Femur (tissue), 1 donor: ENCODE measurements around the gene RAET1E.
"Not testable (repeated sequence)": the region's sequence is repeated elsewhere in the genome, so short reads cannot be mapped to it uniquely, and the experiment has no call there.

Experiments used
- DNase-seq: peaks from one replicate; pipeline ENCODE4 v3.0.0-alpha.2; 2017

The RAET1E gene

DNA sequence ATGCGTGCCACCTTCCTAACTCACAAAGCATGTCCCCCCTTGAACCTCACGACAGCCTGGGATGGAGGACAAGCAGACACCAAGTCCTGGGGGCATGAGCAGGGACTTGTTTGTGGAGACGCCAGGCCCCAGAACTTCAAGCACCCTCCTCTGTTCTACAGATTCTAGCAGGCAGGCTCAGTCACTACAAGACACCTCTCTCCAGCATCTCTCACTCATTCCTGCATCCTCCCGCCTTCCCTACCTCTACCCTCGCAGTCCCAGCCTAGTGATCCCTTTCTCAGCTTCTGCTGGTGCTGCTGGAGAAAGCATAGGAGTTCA, 37.4 kb downstream of the RAET1E start:
- DNase-seq: no peak

DNA sequence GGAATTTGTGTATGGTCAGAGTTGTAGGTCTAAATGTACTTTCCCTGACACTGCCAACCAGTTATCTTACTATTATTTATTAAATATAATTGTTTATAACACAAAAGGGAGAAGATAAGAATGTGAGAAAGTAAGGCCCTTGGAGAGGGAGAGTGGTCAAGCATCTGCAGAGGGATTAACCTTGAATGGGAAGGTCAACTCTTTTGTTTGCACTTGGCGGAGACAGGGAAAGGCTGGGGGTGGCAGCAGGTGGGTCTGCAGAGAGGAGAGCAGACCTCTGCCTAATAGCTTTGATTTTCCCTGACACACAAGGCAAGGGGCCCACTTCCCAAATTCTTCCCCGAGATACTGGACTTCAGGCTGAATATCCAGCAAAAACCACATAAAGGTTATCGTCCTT, 38.0 kb downstream of the RAET1E start:
- no peak for DNase-seq

DNA sequence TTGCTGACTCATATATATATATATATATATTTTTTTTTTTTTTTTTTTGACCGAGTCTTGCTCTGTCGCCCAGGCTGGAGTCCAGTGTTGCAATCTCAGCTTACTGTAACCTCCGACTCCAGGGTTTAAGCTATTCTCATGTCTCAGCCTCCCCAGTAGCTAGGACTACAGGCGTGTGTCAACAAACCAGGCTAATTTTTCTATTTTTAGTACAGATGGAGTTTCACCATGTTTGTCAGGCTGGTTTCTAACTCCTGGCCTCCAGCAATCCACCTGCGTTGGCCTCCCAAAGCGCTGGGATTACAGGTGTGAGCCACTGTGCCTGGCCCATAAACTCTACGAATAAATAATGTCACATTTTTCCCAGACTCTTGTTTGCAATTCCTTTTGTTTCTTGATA, 38.5 kb downstream of the RAET1E start:
- DNase-seq: no peak

DNA sequence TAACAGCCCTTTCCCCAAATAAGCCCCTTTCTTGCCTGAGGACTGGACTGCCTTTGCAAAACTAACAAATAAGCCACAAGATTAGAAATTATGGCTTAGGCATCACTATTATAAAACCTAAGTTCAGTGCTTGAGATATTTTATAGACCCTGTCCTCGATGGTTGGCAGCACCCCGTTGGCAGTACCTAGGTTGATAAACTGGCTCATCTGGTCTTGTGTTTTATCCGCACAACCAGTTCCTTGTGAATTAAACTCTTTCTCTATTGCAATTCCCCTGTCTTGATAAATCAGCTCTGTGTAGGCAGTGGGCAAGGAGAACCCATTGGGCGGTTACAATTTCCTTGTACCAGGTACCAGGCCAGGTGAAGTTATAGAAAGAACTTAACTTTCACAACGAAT, 40.4 kb downstream of the RAET1E start:
- DNase-seq: no peak

DNA sequence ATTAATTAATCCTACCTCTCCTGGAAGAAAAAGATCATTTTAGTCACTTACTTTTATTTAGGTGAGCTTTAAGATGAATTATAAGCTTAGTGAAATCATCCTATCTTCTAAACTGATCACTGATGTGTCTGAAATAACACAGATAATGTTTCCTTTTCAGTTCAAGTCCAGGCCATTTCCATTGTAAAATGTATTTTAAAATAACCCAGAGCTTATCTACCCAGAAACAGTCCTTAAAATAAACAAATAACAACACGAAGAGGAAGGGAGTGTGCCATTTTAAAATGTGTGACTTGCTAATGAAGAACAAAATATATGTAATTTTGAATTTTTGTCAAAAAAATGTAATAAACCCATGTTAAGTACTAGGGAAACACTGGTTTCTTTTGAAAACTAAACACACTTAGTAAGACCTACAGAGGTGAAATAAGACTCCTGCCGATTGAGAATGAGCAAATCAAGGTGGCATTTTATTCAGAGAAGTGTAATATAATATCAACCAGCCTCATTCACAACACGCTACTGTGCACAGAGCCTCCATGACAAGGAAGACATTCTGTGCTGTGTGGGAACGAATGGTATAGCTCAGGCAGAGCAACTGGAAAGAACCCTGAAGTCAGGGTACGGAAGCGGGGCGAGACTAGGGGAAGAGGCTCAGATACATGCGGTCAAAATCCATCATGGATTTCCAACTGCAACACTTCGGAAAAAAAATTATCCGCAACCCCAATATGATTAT, 41.5 kb downstream of the RAET1E start:
- no peak for DNase-seq

DNA sequence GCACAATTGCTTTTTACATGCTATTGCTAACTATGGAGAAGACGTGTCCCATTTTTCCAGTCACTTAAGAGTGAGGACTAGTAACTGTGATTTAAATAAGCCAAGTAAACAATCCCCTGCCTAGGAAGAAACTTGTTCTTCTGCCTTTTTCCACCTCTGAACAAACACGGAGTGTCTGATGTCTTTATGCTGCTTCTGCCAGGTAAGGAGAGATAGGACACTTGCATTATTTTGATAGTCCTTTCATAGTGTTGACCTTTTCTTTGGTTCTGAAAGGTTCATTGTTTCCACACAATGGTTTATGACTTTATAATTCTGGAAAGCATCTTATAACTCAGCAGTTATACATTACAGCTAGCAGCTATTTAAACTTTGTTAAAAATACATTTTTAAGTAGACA, 42.2 kb downstream of the RAET1E start:
- no peak for DNase-seq

DNA sequence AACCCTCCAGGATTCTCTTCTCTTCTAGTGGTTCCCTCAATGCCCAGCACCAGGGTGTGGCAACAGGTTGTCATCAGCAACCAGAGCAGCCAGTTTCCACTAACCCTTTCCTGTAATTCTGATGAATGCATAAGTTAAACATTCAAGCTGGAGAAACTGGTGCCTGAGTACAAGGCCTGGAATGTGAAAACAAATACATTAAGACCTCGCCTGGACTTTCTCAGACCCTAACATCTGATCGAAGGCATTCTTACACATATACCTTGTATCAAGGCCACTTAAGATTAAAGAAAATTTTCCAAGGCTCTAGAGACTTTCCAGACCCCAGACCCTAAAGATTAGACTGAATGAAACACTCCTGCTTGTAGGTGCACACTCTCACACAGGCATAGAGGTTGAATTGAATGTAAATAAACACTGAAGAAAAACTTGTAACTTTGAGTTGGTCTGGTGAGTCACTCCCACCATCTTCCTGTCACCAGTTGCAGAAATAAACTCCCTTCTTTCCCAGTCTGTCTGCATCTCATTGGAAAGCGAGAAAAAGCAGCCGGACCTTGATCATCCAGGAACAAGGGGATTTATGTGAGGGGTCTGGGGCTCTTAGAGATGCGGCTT, 42.8 kb downstream of the RAET1E start:
- no peak for DNase-seq

DNA sequence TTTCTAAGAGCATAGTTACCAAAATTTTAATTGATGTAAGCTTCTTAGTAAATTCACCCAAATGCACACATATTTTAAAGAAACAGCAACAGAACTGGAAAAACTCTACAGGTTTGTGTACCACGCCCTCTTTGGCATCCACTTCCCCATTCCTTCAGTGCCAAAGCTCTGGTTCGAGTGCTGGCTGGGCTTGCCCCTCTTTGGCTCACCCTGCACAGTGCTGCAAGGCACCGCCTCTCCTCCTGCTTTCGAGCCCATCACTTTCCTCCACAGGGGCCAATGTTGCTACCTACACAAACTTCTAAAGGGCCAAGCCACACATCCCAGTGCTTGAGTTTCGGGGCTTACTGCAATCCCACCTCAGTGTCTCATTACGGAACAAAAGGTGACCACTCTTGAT, 43.4 kb downstream of the RAET1E start:
- peak; percentile 46 for DNase-seq

DNA sequence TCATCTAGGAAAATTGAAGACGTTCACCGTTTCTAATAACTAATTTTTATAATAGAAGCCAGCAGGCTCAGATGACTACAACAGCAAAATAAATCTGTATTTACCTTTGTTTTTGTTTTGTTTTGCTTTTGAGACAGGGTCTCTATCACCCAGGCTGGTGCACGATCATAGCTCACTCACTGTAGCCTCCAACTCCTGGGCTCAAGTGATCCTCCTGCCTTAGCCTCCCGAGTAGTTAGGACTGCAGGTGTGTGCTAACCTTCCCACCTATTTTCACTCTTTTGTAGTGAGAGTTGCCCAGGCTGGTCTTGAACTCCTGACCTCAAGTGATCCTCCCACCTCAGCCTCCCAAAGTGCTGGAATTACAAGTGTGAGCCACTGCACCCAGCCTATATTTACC, 43.9 kb downstream of the RAET1E start:
- DNase-seq: not testable (repeated sequence)

DNA sequence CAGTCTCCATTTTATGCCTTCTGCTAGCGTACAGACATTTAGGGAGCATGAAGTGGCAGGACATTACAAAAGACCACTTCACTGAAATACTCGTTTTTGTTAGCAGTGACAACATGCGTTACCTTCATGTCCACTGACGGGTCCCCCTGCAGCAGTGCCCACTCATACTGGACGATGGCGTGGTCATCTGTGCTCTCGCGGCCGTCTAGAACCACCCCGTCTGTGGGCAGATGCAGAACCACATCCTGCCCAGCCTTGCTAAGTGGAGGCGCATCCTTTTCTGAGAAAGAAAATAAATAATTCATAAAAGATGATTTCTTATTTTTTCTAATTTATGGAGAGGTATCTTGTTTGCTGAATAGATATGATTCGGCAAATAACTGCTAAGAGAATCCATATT, 45.0 kb downstream of the RAET1E start:
- no peak for DNase-seq

DNA sequence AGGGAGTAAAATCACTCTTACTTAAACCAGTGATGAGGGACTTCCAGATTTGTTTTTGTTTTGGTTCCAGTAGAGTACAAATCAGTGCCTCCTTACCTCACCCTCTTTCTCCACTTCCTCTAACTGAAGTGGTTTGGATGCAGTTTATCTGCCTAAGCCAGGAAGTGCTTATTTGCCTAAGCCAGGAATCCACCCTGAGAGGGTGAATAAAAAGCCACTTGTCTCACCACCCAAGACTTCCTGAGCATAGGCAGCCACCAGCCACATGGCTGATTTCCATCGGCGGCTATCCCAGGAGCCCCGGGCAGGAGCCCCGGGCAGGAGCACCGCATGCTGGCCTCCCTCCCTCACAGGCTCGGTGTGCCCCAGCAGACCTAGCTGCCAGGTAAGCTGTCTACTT, 45.7 kb downstream of the RAET1E start:
- DNase-seq: no peak

DNA sequence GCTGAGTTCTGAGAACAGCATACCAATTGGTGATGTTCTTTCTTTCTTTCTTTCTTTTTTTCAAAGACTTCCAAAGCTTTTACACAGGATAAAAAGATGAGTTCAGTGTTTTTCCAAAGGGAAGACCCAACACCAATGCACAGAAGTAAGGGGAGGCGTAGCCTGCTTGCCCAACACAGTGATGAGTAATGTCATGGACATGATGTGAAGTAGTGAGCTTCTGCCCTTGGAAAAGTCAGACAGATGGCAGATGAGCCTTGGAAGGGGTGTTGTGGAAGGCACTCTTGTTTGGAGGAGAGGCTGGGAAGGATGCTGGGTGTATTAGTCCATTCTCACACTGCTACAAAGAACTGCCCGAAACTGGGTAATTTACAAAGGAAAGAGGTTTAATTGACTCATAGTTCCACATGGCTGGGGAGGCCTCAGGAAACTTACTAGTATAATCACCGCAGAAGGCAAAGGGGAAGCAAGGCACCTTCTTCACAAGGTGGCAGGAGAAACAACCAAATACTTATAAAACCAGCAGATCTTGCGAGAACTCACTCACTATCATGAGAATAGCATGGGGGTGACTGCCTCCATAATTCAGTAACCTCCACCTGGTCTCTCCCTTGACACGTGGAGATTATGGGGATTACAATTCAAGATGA, 46.3 kb downstream of the RAET1E start:
- no peak for DNase-seq

DNA sequence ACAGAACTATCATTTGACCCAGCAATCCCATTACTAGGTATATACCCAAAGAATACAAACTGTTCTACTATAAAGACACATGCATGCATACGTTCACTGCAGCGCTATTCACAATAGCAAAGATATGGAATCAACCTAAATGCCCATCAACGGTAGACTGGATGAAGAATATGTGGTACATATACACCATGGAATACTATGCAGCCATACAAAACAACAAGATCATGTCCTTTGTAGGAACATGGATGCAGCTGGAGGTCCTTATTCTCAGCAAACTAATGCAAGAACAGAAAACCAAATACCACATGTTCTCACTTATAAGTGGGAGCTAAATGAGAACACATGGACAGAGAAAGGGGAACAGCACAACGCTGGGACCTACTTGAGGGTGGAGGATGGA, 49.6 kb downstream of the RAET1E start:
- DNase-seq: not testable (repeated sequence)
